ENCODE measurements around the gene UPP1.
A peak's percentile ranks its signal among the peaks of the same experiment; 100 is the strongest.
"Not testable (repeated sequence)": the region's sequence is repeated elsewhere in the genome, so short reads cannot be mapped to it uniquely, and the experiment has no call there.

The UPP1 gene

GRCh38 chr7:48089046-48090003, at the start of gene UPP1:
Gene UPP1, plus strand, starts transcription at chr7:48089265. Its CDS starts 5,519 bp downstream, at chr7:48094784.
- DNase-seq: peak; percentile 92

- DNase-seq: no peak
Measured at GRCh38 chr7:48040944-48041652, 48.0 kb upstream of the UPP1 start.

GRCh38 chr7:48041653-48041970, 47.5 kb upstream of the UPP1 start:
- no peak for DNase-seq

DNA sequence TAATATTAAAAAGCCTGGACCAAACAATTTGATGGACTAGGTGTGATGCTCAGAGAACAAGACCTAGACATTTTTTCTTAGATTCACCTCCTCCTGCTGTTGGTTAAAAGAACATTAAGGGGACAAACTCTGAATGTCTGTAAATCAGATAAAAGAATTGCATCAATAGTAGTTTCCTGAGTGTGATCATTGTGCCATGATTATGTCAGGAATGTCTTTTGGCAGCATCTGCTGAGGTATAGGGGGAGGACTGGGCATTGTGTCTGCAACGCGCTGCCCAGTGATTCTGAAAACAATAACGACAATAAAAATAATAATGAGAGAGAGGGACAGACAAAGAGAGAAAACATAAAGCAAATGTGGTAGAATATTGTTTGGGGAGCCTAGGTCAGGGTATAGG, 46.8 kb upstream of the UPP1 start:
- DNase-seq: no peak

DNA sequence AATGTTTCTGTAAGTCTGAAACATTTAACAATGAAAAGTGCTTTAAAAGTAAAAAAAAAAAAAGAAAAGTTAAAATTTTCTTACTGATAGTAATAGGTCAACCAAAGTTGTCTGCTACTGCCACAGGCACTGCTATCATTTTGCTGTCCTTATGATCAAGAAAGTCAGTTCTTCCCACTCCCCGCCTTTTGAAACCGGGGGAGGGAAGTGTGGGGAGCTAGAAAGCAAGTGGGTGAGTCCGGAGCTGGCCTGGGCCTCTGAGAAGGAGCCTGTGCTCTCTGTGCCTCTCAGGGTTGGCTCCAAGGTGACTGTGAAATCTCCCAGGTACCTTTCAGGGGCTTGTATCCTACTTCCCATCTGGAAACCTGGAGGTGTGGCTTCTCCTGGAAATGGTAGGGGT, 46.4 kb upstream of the UPP1 start:
- no peak for DNase-seq

DNA sequence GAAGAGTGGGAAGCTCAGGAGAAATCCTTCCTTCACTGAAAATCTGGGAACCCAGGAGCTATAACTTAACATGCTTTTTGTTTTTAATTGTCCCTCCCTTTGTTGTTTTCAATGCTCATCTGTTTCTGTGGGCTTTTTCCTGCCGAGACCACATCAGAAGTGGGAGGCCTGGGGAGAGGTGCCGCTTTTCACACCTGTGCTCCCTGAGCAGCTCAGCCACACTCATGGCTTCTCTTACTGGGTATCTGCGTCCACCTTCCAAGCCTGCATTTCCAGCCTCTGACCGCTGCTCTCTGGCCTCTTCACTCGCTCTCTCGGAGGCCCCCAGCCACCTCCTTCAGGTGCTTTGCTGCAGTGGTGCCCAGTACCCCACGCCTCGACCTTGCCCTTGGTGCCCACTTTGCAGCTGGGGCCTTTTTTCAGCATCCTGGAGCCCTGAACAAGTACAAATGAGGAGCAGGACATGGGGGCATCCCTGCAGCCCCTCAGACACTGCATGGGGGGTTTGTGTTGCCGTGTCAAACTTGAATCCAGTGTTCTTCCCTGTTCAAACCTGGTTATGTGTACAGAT, 43.8 kb upstream of the UPP1 start:
- DNase-seq: no peak

DNA sequence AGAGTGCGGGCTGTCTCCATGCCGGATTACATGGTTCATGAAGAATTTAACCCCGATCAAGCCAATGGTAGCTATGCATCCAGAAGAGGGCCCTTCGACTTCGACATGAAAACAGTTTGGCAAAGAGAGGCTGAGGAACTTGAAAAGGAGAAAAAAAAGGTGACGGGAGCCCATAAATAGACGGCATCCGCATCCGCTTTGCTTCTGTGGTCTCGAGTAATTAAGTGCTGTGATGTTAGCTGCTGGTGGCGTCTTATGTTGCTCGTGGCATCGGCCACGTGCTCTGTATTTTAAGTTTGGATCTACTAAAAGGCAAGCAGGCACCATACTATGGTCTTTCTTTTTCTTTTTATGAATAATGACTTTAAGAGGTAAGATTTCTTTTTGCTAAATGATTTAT, 42.6 kb upstream of the UPP1 start:
- no peak for DNase-seq

GRCh38 chr7:48048113-48048512, 41.0 kb upstream of the UPP1 start:
- no peak for DNase-seq

GRCh38 chr7:48049850-48050249, 39.2 kb upstream of the UPP1 start:
- no peak for DNase-seq

DNA sequence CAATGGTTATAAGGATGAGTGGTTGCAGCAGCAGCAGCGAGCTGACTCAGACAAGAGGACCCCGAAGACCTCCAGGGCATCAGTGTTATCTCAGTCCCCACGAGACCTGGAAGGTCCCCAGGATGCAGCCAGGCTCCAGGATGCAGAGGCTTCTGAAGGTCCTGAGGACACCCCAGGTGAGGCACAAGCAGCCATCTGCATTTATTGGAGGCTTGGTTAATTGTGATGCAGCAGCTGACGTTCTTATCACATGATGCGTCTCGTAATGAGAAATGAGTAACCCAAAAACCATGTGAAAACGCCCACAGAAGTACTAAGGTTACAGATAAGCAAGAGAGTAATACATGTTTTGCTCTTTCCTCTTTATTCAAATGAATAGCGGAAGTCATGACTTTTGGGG, 36.3 kb upstream of the UPP1 start:
- peak; percentile 32 for DNase-seq

GRCh38 chr7:48053736-48054135, 35.3 kb upstream of the UPP1 start:
- DNase-seq: no peak

- DNase-seq: no peak
Measured at GRCh38 chr7:48058990-48059389, 30.1 kb upstream of the UPP1 start.

DNA sequence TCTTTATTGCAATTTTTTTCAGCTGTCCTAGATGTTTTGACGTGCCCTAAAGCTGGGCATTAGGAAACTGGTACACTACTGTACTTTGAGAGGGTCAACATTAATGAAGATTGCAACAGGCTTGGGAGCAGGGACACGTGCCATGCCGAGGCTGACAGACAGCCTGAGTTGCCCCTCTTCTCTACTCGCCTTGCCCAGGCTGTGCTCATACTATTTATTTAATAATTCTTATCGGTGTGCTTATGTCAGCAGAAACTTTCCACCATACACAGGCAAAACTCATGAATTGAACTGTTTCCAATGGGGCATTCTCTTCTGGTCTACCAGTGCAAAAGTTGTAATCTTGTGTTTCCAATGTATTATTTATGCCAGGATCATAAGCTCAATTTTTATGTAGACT, 29.4 kb upstream of the UPP1 start:
- DNase-seq: no peak

DNA sequence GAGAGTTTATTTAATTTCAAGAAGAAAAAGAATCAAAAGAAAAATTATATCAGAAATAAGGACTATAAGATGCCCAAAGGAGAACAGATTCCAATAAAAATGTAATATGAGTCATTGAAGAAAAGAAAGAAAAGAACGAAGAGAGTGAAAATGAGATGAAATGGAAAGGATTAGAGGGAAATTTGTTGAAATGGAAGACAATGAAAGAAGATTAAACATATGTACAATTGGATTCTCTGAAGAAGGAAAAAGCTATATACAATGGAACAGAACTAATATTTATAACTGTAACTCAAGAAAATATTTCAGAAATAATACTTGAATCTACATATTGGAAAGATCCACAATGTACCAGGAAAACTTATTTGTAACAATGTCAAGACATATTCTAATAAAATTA, 25.1 kb upstream of the UPP1 start:
- DNase-seq: no peak

- no peak for DNase-seq
Measured at GRCh38 chr7:48067475-48067874, 21.6 kb upstream of the UPP1 start.

GRCh38 chr7:48074204-48074654, 14.8 kb upstream of the UPP1 start:
- DNase-seq: no peak

DNA sequence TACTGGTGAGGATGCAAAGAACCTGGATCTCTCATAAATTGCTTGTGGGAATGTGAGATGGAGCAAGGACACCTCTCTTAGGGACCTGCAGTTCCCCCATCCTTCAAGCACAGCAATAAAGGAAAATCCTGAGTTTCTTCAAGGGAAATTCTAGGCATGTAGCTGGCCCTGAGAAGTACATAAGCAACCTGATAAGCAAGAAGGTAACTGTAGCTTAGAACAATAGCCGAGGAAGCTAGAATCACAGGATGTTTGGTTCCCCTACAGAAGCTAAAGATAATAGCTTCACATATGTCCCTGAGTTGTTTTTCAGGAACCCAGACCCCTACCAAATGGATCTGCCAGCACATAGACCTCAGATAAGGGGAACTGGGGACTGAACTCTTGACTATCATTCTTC, 11.6 kb upstream of the UPP1 start:
- no peak for DNase-seq

DNA sequence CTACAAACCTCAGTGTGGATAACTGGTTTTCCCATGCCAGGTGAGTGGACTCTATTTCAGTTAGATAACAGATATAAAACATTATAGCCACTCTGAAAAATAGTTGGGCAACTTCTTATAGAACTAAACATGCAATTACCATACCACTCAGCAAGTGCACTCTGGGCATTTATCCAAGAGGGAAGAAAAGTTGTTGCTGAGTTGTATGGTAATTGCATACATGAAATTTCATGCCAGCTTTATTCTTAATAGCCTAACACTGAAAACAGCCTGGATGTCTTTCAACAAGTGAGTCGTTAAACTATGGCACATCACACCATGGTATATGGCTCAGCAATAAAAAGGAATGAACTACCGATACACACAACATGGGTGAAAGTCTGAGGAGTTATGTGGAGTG, 10.6 kb upstream of the UPP1 start:
- no peak for DNase-seq

DNA sequence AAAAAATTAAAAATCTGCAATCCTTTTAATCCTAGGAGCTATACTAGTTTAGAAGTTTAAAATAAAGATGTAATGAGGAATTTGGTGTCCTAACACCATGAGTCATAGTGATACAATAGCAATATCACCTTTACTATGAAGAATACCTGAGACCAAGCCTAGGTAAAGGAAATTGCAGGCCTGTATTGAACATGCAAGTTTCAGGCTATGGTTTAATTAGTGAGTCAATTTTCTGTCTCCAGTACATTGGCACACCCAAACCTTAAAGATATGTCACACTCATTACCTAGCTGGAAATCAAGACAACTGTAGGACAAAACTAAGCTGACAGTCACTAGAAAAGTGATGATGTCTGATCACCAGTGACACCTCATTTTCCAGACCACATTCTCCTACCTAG, 6.7 kb upstream of the UPP1 start:
- not testable (repeated sequence) for DNase-seq

DNA sequence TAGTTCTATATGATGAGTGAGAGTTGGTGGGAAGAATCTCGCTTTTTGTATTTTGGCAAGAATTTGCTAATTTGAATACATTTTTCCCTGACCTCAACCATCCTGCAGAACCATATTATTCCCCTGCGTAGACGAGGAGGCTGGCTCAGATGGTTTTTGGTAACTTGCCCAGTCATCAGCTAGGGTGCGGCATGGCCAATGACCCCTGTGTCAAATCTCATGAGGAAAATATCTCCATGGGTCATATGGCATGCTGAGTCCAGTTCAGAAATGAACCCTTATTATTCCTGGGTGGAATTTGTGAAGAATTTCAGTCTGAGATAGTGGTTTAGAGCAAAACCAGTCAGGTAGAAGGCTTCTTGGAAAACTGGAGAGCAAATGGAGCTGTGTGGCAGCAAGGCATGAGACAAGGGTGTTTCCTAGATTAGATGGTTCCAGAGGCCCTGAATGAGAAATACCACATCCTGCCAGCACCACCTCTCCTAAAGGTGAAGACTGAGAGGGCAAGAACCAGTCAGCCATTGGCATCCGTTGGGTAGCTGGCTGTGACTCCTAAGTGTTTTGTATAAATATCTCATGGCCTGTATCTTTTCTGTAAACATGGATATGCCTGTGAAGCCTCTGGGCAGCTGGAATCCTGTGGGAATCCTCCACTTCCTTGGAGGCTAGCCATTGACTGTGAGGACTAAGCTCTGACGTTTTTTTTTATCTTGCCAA, 5.8 kb upstream of the UPP1 start:
- peak; percentile 46 for DNase-seq

- DNase-seq: peak; percentile 81
Measured at GRCh38 chr7:48084727-48085432, 4.2 kb upstream of the UPP1 start.

DNA sequence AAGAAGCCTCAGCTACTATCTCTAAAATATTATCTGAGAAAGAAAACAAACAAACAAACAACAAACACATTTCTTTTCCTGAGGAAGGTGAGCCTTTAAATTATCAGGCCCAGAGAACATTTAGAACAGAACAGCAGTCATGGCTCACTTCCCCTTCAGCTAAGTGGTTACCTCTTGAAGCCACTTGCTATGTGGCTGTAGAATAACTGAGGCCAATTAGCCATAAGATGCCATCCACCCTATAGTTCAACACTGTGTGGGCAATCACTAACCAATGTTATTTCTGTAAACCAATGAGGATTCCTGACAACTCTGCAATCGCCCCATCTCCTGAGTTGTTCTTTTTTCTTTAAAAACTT, 3.7 kb upstream of the UPP1 start:
- no peak for DNase-seq

DNA sequence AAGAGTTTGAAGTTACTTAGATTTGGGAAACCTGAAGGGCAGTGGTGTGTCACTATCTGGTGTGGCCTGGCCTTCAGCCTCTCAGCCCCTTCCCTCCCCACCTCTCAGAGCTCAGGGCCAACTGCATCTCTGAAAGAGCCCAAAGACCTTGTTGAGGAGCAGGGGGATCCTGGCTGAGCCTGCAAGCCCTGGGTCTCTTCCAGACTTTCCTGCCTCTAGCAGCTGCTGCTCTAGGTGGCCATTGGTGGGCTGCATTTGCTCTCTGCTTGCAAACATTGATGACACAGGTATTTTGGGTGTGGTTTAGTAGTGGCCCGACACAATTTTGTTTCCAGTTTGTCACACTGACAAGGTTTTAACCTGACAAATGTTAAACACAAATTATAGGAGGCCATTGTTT, 3.1 kb upstream of the UPP1 start:
- DNase-seq: no peak

Data from activated CD4-positive, alpha-beta T cell treated with anti-CD3 and anti-CD28 coated beads for 48 hours (primary cell).